ENCODE measurements around the gene FAM156A.
"Not testable (repeated sequence)": the region's sequence is repeated elsewhere in the genome, so short reads cannot be mapped to it uniquely, and the experiment has no call there.

Gene FAM156A, protein sequence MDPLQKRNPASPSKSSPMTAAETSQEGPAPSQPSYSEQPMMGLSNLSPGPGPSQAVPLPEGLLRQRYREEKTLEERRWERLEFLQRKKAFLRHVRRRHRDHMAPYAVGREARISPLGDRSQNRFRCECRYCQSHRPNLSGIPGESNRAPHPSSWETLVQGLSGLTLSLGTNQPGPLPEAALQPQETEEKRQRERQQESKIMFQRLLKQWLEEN

DNA sequence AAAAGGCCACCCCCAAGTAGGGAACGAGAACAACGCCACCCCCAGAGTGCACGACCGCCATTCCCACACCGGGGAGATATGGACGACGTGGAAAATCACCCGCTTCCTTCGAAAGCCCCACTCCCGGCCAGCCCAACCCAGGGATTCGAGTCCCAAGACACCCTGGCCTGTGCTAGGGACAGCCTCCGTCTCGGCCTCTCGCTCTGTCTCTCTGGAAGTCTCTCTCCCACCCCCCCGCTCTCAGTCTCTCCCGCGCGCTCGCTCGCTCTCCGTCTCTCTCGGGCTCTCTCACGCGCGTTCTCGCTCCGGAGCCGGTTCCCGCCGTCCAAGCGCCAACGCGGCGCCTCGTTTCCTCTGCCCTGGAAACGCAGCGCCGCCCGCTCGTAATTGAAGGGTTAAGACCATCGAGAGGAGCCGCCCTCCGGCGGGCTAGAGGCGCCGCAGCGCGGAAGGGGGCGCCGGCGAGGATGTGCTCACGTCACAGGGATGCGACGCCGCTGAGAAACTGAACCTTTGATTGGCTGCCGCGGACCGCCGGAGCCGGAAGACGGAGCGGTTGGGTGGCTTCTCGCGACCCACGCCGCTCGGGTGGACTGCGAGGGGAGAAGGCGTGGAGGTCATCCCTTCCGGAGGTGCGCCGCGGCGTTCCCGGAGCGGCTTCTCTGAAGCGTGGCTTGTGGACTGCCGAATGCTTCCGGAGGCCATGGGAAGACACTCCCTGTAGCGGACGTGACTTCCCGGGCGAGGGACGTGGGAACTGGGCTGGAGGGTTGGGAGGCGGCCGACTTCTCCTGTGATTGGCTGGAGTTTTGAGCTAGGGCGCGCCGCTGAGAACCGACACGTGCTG lies at the start of gene FAM156A:
Gene FAM156A, minus strand, starts transcription at position 406 of the 847 bp plus-strand sequence. CDS start 9,930 bp downstream, outside the sequence.
- not testable (repeated sequence) for H3K27ac ChIP-seq (ENCODE audit: low read length); H3K9me3 ChIP-seq (ENCODE audit: control insufficient read depth, insufficient read depth, low read length); H3K4me1 ChIP-seq (ENCODE audit: control insufficient read depth, insufficient read depth, low read length); H3K36me3 ChIP-seq (ENCODE audit: control insufficient read depth, insufficient read depth, low read length); H3K27me3 ChIP-seq (ENCODE audit: control insufficient read depth, insufficient read depth, low read length); H3K4me3 ChIP-seq (ENCODE audit: low read length); DNase-seq (ENCODE audit: low read depth, low spot score)
- no CpG with 5 or more reads among the region's 91 CpGs for WGBS (ENCODE audit: insufficient coverage, insufficient read length)

DNA sequence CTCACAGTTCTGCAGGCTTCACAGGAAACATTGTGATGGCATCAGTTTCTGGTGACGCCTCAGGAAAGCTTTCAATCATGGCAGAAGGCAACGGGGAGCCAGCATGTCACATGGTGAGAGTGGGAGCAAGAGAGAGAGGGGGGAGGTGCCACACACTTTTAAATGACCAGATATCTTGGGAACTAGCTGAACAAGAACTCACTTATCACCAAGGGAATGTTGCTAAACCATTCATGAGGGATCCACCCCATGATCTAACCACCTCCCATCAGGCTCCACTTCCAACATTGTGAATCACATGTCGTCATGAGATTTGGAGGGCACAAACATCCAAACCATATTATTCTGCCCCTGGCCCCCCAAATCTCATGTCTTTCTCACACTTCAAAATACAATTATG lies 47.0 kb upstream of the FAM156A start:
- H3K27me3 ChIP-seq (ENCODE audit: control insufficient read depth, insufficient read depth, low read length) = no peaks in the 10 kb centered on the region
- H3K4me3 ChIP-seq (ENCODE audit: low read length) = no peak overlapping the region
- no peak for DNase-seq (ENCODE audit: low read depth, low spot score)
- no CpG with 5 or more reads among the region's 3 CpGs for WGBS (ENCODE audit: insufficient coverage, insufficient read length)
- H3K4me1 ChIP-seq (ENCODE audit: control insufficient read depth, insufficient read depth, low read length) = no peaks in the 10 kb centered on the region
- H3K27ac ChIP-seq (ENCODE audit: low read length) = no peak overlapping the region
- H3K9me3 ChIP-seq (ENCODE audit: control insufficient read depth, insufficient read depth, low read length) = no peaks in the 10 kb centered on the region
- H3K36me3 ChIP-seq (ENCODE audit: control insufficient read depth, insufficient read depth, low read length) = no peaks in the 10 kb centered on the region

DNA sequence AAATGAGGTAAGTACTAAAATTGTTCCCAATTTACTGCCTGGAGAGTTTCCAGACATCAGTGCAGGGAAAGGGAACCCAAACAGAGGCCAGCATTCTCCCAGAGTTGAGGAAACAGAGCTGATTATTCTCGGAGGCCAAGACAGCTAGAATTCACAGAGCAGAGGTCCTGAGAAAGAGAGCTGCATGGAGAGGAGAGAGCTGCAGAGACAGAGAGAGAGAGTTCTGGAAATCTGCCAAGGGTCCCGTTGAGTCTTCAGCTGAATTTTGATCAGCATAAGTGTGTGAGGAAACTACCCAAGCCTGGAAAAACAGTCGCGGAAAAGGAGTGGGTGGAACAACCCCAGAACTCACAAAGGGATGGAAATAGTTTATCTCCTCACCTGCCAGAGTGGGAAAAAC lies 46.5 kb upstream of the FAM156A start:
- WGBS (ENCODE audit: insufficient coverage, insufficient read length) = no CpG with 5 or more reads among the region's 4 CpGs
- Histone ChIP-seq H3K27me3 (ENCODE audit: control insufficient read depth, insufficient read depth, low read length) (no peaks in the 10 kb centered on the region), H3K9me3 (ENCODE audit: control insufficient read depth, insufficient read depth, low read length) (no peaks in the 10 kb centered on the region), H3K27ac (ENCODE audit: low read length) (no peak overlapping the region), H3K4me1 (ENCODE audit: control insufficient read depth, insufficient read depth, low read length) (no peaks in the 10 kb centered on the region), H3K4me3 (ENCODE audit: low read length) (no peak overlapping the region), H3K36me3 (ENCODE audit: control insufficient read depth, insufficient read depth, low read length) (no peaks in the 10 kb centered on the region)
- no peak for DNase-seq (ENCODE audit: low read depth, low spot score)

DNA sequence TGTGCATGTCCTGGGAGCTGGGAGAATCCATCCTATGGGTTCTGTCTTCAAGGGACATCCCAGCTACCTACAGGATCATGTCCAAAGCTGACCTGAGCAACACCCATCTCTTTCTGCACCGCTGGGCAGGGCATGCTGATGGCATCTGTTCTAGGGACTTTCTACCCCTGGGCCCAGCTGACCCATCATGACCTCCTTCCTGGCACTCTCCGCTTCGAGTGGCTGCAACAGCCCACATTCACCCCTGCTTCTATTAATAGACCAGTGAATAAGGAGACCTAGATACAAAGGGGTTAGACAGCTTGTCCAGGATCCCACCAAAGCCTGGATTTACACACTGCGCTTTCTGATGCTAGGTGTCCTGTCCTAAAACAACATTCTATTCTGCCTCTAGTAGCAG lies 45.7 kb upstream of the FAM156A start:
- WGBS (ENCODE audit: insufficient coverage, insufficient read length) = no CpG with 5 or more reads among the region's 4 CpGs
- no peaks in the 10 kb centered on the region for H3K9me3 ChIP-seq (ENCODE audit: control insufficient read depth, insufficient read depth, low read length)
- no peaks in the 10 kb centered on the region for H3K36me3 ChIP-seq (ENCODE audit: control insufficient read depth, insufficient read depth, low read length)
- H3K27ac ChIP-seq (ENCODE audit: low read length) = no peak overlapping the region
- no peak overlapping the region for H3K4me3 ChIP-seq (ENCODE audit: low read length)
- DNase-seq (ENCODE audit: low read depth, low spot score) = no peak
- H3K27me3 ChIP-seq (ENCODE audit: control insufficient read depth, insufficient read depth, low read length) = no peaks in the 10 kb centered on the region
- no peaks in the 10 kb centered on the region for H3K4me1 ChIP-seq (ENCODE audit: control insufficient read depth, insufficient read depth, low read length)

DNA sequence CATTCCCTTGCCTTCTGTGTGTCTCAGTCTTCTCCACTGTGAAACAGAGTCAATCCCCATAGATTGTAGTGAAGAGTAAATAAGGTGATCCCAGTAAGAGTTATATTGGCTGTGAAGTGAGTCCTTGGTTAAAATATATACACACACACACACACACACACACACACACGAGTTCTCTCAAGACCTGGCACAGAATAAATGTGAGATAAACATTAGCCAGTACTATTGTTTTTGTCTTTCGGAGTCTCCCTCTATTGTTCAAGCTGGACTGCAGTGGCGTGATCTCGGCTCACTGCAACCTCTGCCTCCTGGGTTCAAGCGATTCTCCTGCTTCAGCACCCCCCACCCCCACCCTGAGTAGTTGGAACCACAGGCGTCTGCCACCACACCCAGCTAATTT lies 44.8 kb upstream of the FAM156A start:
- H3K27me3 ChIP-seq (ENCODE audit: control insufficient read depth, insufficient read depth, low read length) = no peaks in the 10 kb centered on the region
- H3K9me3 ChIP-seq (ENCODE audit: control insufficient read depth, insufficient read depth, low read length) = no peaks in the 10 kb centered on the region
- H3K36me3 ChIP-seq (ENCODE audit: control insufficient read depth, insufficient read depth, low read length) = no peaks in the 10 kb centered on the region
- WGBS (ENCODE audit: insufficient coverage, insufficient read length) = no CpG with 5 or more reads among the region's 6 CpGs
- DNase-seq (ENCODE audit: low read depth, low spot score) = no peak
- no peaks in the 10 kb centered on the region for H3K4me1 ChIP-seq (ENCODE audit: control insufficient read depth, insufficient read depth, low read length)
- H3K4me3 ChIP-seq (ENCODE audit: low read length) = no peak overlapping the region
- no peak overlapping the region for H3K27ac ChIP-seq (ENCODE audit: low read length)

DNA sequence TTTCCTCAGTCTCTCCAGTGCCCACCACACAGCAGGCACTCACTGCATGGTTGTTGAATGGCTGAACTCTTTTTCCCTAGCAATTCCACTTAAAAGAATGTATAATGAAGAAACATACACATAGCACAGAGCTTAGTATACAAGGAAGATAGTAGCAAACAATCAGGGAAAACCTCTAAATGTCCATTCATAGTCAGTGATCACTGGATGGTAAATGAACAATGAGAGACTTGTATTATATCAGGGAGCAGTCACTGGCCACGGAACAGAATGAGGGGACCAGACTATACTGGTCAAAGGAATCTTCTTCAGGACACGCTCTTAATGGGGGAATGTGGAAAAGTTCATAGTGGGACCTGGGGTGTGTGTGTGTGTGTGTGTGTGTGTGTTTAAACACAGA lies 43.6 kb upstream of the FAM156A start:
- Histone ChIP-seq H3K27me3 (ENCODE audit: control insufficient read depth, insufficient read depth, low read length) (no peaks in the 10 kb centered on the region), H3K27ac (ENCODE audit: low read length) (no peak overlapping the region), H3K36me3 (ENCODE audit: control insufficient read depth, insufficient read depth, low read length) (no peaks in the 10 kb centered on the region), H3K4me3 (ENCODE audit: low read length) (no peak overlapping the region), H3K4me1 (ENCODE audit: control insufficient read depth, insufficient read depth, low read length) (no peaks in the 10 kb centered on the region), H3K9me3 (ENCODE audit: control insufficient read depth, insufficient read depth, low read length) (no peaks in the 10 kb centered on the region)
- no CpG with 5 or more reads among the region's 2 CpGs for WGBS (ENCODE audit: insufficient coverage, insufficient read length)
- no peak for DNase-seq (ENCODE audit: low read depth, low spot score)

DNA sequence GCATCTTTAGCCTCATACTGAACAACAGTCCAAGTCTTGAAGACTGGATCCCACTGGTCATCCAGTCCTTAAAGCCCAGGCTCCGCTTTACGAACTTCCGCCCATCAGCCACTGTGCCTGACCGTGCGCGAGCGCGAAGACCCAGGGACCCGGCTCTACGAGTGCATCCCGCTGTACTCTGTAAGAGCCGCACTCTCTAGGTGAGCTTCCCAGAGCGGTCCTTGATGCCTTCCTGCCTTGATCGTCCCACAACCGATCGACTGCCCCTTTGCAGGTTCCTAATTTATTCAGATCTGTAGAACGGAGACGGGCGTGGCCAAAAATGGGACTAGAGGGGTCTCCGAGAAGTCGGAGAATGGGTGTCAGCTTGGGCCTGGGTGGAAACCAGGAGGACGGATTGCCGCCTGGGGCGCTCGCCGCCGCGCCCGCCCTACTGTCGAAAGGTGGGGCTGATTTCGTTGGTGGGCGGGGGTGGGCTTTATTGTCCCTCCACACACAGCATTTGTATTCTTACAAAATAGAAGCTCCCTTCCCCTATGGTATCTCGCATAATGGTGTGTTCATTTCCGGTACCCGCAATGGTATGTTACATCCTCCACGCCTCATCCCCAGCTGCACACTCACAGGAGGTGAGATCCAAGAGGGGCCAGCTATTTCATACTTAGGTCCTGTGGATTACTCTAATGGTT lies 42.3 kb upstream of the FAM156A start:
- Histone ChIP-seq H3K27ac (ENCODE audit: low read length) (no peak overlapping the region), H3K4me3 (ENCODE audit: low read length) (no peak overlapping the region; the same call in 1 of the 2 replicates), H3K36me3 (ENCODE audit: control insufficient read depth, insufficient read depth, low read length) (no peaks in the 10 kb centered on the region), H3K27me3 (ENCODE audit: control insufficient read depth, insufficient read depth, low read length) (no peaks in the 10 kb centered on the region), H3K9me3 (ENCODE audit: control insufficient read depth, insufficient read depth, low read length) (no peaks in the 10 kb centered on the region), H3K4me1 (ENCODE audit: control insufficient read depth, insufficient read depth, low read length) (no peaks in the 10 kb centered on the region)
- no CpG with 5 or more reads among the region's 36 CpGs for WGBS (ENCODE audit: insufficient coverage, insufficient read length)
- DNase-seq (ENCODE audit: low read depth, low spot score) = no peak

DNA sequence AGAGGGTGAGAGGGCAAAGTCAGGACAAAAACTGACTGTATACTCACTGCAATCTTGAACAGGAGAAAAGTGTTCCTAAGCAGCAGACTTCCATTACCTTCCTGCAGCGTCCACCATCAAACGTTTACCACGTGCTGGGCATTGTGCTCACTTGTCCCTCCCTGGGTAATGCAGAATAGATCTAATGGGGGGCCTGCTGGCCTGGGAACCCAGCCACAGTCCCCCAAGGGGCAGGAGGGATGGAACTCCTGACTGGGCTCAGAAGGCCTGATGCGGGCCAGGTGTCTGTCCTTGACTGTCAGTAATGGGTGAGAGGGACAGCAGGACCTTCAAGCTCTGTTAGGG lies 37.6 kb upstream of the FAM156A start:
- H3K4me1 ChIP-seq (ENCODE audit: control insufficient read depth, insufficient read depth, low read length) = no peaks in the 10 kb centered on the region
- H3K36me3 ChIP-seq (ENCODE audit: control insufficient read depth, insufficient read depth, low read length) = no peaks in the 10 kb centered on the region
- H3K4me3 ChIP-seq (ENCODE audit: low read length) = no peak overlapping the region; the same call in 1 of the 2 replicates
- H3K27me3 ChIP-seq (ENCODE audit: control insufficient read depth, insufficient read depth, low read length) = no peaks in the 10 kb centered on the region
- WGBS (ENCODE audit: insufficient coverage, insufficient read length) = no CpG with 5 or more reads among the region's 4 CpGs
- no peak for DNase-seq (ENCODE audit: low read depth, low spot score)
- no peak overlapping the region for H3K27ac ChIP-seq (ENCODE audit: low read length)
- no peaks in the 10 kb centered on the region for H3K9me3 ChIP-seq (ENCODE audit: control insufficient read depth, insufficient read depth, low read length)

DNA sequence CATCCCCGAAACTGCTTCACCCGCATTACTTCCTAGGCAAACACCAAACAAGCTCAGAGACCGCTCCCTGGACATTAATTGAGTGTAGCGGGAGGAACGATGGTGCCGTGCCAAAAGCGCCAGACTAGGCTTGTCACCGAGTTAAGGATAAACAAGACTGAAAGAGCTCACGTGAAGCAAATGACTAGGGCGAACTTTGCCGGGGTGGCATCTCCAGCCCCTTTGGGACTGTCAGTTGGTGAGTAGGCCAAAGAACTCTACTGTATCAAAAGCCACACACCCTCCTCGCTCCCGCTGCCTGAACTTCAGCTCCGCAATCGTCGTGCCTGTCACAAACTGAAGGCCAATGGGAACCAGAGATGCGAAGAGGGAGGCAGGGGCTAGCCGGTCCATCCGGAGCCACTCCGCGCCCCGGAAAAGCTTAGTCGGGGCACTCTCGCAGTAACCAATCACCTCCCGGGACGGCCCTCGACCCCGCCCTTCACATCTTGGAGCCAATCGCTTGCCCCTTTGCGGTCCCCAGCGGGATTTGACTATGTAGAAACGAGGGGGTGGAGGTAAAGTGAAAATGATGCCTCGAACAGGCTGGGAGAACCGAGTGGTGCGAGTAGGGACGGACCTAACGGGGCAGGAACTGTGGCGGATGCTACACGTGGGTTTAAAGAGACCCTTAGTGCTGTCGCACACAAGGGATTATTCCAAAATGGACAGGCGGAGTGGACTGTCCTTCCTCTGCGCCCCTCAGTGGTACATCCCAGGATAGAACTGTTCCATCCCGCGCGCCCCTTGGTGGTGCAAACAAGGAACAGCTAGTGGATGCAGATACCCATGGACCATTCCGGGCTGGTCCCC lies 37.0 kb upstream of the FAM156A start:
- DNase-seq (ENCODE audit: low read depth, low spot score) = no peak
- WGBS (ENCODE audit: insufficient coverage, insufficient read length) = no CpG with 5 or more reads among the region's 46 CpGs

DNA sequence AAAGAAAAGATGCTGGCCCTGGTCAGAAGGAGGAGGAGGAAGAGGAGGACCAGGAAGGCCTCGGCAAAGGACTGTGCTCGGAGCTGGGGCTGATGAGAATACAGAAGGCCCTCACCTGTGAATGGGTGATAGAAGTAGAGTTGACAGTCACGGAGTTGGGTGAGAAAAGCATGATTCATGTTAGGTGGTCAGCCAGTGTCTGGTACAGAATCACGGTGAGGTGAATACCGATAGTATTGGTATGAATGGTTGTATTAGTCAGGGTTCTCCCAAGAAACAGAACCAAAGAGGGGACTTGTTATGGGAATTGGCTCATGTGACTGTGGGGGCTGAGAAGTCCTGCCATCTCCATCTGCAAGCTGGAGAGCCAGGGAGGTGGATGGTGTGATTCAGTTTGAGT lies 32.5 kb upstream of the FAM156A start:
- DNase-seq (ENCODE audit: low read depth, low spot score) = no peak
- Histone ChIP-seq H3K36me3 (ENCODE audit: control insufficient read depth, insufficient read depth, low read length) (no peaks in the 10 kb centered on the region), H3K4me3 (ENCODE audit: low read length) (no peak overlapping the region), H3K27me3 (ENCODE audit: control insufficient read depth, insufficient read depth, low read length) (no peaks in the 10 kb centered on the region), H3K27ac (ENCODE audit: low read length) (no peak overlapping the region), H3K9me3 (ENCODE audit: control insufficient read depth, insufficient read depth, low read length) (no peaks in the 10 kb centered on the region), H3K4me1 (ENCODE audit: control insufficient read depth, insufficient read depth, low read length) (no peaks in the 10 kb centered on the region)
- WGBS (ENCODE audit: insufficient coverage, insufficient read length) = no CpG with 5 or more reads among the region's 5 CpGs

More for the DNA sequence above, 37.0 kb upstream of the FAM156A start:
- Histone ChIP-seq H3K27ac (ENCODE audit: low read length) (no peak overlapping the region), H3K9me3 (ENCODE audit: control insufficient read depth, insufficient read depth, low read length) (no peaks in the 10 kb centered on the region), H3K4me1 (ENCODE audit: control insufficient read depth, insufficient read depth, low read length) (no peaks in the 10 kb centered on the region), H3K4me3 (ENCODE audit: low read length) (peak overlapping the region; percentile 99; the same call in 1 of the 2 replicates), H3K36me3 (ENCODE audit: control insufficient read depth, insufficient read depth, low read length) (no peaks in the 10 kb centered on the region), H3K27me3 (ENCODE audit: control insufficient read depth, insufficient read depth, low read length) (no peaks in the 10 kb centered on the region)

All from iPS DF 6.9 (cell line).